Upper lobe of right lung (tissue), 1 donor: ENCODE results near the gene SPCS3. TPM values are rescaled to one million over a fixed set of nuclear protein-coding genes. Genes with fewer than 3 reads are reported as not detected.

Experiments
- ATAC-seq: fragments of 200-7000 bp; cut with Tn5 transposase; one replicate; pipeline ENCODE4 v1.9.1; 2020; ENCODE audit warnings: mild to moderate bottlenecking, moderate library complexity
- DNase-seq: peaks from one replicate; pipeline ENCODE4 v3.0.0-alpha.2; 2020
- H3K27ac ChIP-seq: fragments of 200-600 bp; one replicate; pipeline ENCODE4 v1.8.0; 2022
- H3K27me3 ChIP-seq: fragments of 200-600 bp; one replicate; pipeline ENCODE4 v1.8.0; 2022; ENCODE audit warnings: mild to moderate bottlenecking
- H3K36me3 ChIP-seq: fragments of 200-600 bp; one replicate; pipeline ENCODE4 v1.8.0; 2022
- H3K4me1 ChIP-seq: fragments of 200-600 bp; one replicate; pipeline ENCODE4 v1.8.0; 2022
- H3K4me3 ChIP-seq: fragments of 200-600 bp; one replicate; pipeline ENCODE4 v1.8.0; 2022; ENCODE audit warnings: mild to moderate bottlenecking
- H3K9me3 ChIP-seq: fragments of 200-600 bp; one replicate; pipeline ENCODE4 v1.8.0; 2022
- intact Hi-C: fragments of 100-400 bp; cut with DNase I; formaldehyde crosslinking; loops from one replicate; pipeline ENCODE4 v1.11.0; 2022
- total RNA-seq: library from RNA; stranded (reverse); fragmentation: NEBNext Ultra II Directional; extraction: Animal tissue kit (Norgen Biotek cat#: 25700); gene quantifications from one replicate; pipeline ENCODE4 v1.2.1, GENCODE V29; 2021
- TF ChIP-seq, protein P1 (sequence below): fragments of 200-600 bp; IDR thresholded peaks from one replicate; pipeline ENCODE4 v1.8.0; 2022; ENCODE audit warnings: antibody characterized with exemption
- donor health status: DM: no; HTN: yes; CAD: no; lungs with severe emphysema.

SPCS3 gene
- total RNA-seq, 1 donor from 2014 or later: 151 TPM

- DNase-seq (no peak), ATAC-seq (no peak)
- Histone ChIP-seq H3K4me1 (no peaks in the 10 kb centered on the region), H3K27me3 (no peaks in the 10 kb centered on the region), H3K9me3 (no peaks in the 10 kb centered on the region), H3K36me3 (no peaks in the 10 kb centered on the region), H3K4me3 (no peak overlapping the region), H3K27ac (no peak overlapping the region)
- TF ChIP-seq, protein P1, sequence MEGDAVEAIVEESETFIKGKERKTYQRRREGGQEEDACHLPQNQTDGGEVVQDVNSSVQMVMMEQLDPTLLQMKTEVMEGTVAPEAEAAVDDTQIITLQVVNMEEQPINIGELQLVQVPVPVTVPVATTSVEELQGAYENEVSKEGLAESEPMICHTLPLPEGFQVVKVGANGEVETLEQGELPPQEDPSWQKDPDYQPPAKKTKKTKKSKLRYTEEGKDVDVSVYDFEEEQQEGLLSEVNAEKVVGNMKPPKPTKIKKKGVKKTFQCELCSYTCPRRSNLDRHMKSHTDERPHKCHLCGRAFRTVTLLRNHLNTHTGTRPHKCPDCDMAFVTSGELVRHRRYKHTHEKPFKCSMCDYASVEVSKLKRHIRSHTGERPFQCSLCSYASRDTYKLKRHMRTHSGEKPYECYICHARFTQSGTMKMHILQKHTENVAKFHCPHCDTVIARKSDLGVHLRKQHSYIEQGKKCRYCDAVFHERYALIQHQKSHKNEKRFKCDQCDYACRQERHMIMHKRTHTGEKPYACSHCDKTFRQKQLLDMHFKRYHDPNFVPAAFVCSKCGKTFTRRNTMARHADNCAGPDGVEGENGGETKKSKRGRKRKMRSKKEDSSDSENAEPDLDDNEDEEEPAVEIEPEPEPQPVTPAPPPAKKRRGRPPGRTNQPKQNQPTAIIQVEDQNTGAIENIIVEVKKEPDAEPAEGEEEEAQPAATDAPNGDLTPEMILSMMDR: no peak
- intact Hi-C loops: no loop called here
Measured at GRCh38 chr4:176306837-176307665, 12.7 kb upstream of the SPCS3 start.

DNA sequence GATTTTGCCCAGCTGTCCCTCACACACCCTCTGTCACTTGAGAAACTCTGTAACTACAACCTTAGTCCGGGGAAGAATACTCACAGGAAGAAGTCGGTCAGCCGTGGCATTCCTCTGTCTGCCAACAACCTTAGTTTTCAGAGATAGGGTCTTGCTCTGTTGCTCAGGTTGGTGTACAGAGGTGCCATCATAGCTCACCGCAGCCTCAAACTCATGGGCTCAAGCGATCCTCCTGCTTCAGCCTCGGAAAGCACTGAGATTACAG, 12.2 kb upstream of the SPCS3 start:
- intact Hi-C loops: no loop called here
- DNase-seq: no peak
- H3K27ac ChIP-seq: no peak overlapping the region

DNA sequence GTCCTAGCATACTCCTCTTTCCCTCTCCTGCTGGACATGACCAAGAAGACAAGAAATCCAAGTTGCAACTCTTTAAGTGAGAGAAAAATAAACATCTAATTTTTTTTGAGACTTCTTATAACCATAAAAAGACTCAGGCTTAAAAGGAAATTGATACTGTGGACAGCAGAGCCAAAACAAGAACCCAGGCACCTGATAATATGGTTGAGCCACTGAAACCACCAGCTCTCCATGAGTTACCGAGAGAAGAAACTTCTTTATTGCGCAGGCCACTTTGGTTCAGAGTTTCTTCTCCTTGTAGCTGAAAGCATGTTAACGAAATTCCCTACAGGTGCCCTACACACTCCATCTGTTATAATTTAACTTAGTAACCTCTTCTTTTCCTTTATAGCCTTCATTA, 11.3 kb upstream of the SPCS3 start:
- ATAC-seq: no peak
- Histone ChIP-seq H3K4me1 (no peaks in the 10 kb centered on the region), H3K9me3 (no peaks in the 10 kb centered on the region), H3K27me3 (no peaks in the 10 kb centered on the region), H3K36me3 (no peaks in the 10 kb centered on the region), H3K4me3 (no peak overlapping the region), H3K27ac (no peak overlapping the region)
- TF ChIP-seq, protein P1: no peak
- intact Hi-C loops: no loop called here
- DNase-seq: no peak

More for the DNA sequence above, 12.2 kb upstream of the SPCS3 start:
- TF ChIP-seq, protein P1: no peak
- no peaks in the 10 kb centered on the region for H3K27me3 ChIP-seq
- no peak overlapping the region for H3K4me3 ChIP-seq
- no peaks in the 10 kb centered on the region for H3K36me3 ChIP-seq
- no peak for ATAC-seq
- H3K4me1 ChIP-seq: no peaks in the 10 kb centered on the region
- H3K9me3 ChIP-seq: no peaks in the 10 kb centered on the region

GRCh38 chr4:176309046-176309445, 10.7 kb upstream of the SPCS3 start:
- ATAC-seq (no peak), DNase-seq (no peak)
- Histone ChIP-seq H3K27me3 (no peaks in the 10 kb centered on the region), H3K36me3 (no peaks in the 10 kb centered on the region), H3K9me3 (no peaks in the 10 kb centered on the region), H3K27ac (no peak overlapping the region), H3K4me1 (no peaks in the 10 kb centered on the region), H3K4me3 (no peak overlapping the region)
- TF ChIP-seq, protein P1: no peak
- intact Hi-C loops: no loop called here

GRCh38 chr4:176309772-176310171, 10.0 kb upstream of the SPCS3 start:
- no peak for ATAC-seq
- intact Hi-C loops: no loop called here
- no peaks in the 10 kb centered on the region for H3K36me3 ChIP-seq
- no peaks in the 10 kb centered on the region for H3K9me3 ChIP-seq
- no peak for DNase-seq
- no peaks in the 10 kb centered on the region for H3K4me1 ChIP-seq
- no peak overlapping the region for H3K27ac ChIP-seq
- H3K27me3 ChIP-seq: no peaks in the 10 kb centered on the region
- TF ChIP-seq, protein P1: no peak
- no peak overlapping the region for H3K4me3 ChIP-seq
